ENCODE measurements around the gene CLRN2. TPM values are rescaled to one million over a fixed set of nuclear protein-coding genes. Genes with fewer than 3 reads are reported as not detected.

The CLRN2 gene
- total RNA-seq, 4 donors from 2014 or later, result not detected

- H3K27me3 ChIP-seq, result no peaks in the 10 kb centered on the region
- H3K9me3 ChIP-seq, result no peaks in the 10 kb centered on the region
- no peak overlapping the region for H3K27ac ChIP-seq
- ATAC-seq (no peak), DNase-seq (no peak)
- no peak overlapping the region for H3K4me3 ChIP-seq
- in situ Hi-C loops (cut with MboI; ENCODE audit: low sequenced_read_pairs in 4 of 4), result no loop called here
- TF ChIP-seq POLR2A (IDR thresholded peaks at IDR 0.05) (no peak), CTCF (IDR thresholded peaks at IDR 0.05 in 4 of 5, conservative IDR thresholded peaks at IDR 0.05 in 1 of 5) (no peak)
- H3K4me1 ChIP-seq, result peaks cover 7% of the 10 kb centered on the region in 2 donors
- H3K36me3 ChIP-seq, result peaks cover 0 to 36% of the 10 kb centered on the region in 2 donors
- intact Hi-C loops (cut with DNase I; ENCODE audit: low total_unique reads), result no loop called here
Observed at GRCh38 chr4:17492058-17492741, 22.8 kb upstream of the CLRN2 start.

- TF ChIP-seq CTCF (IDR thresholded peaks at IDR 0.05 in 4 of 5, conservative IDR thresholded peaks at IDR 0.05 in 1 of 5) (no peak), POLR2A (IDR thresholded peaks at IDR 0.05) (no peak)
- no peak overlapping the region for H3K27ac ChIP-seq
- intact Hi-C loops (cut with DNase I; ENCODE audit: low total_unique reads), result no loop called here
- no peaks in the 10 kb centered on the region for H3K27me3 ChIP-seq
- H3K9me3 ChIP-seq, result no peaks in the 10 kb centered on the region
- peaks cover 7% of the 10 kb centered on the region in 2 donors for H3K4me1 ChIP-seq
- H3K4me3 ChIP-seq, result no peak overlapping the region
- peaks cover 0 to 37% of the 10 kb centered on the region in 2 donors for H3K36me3 ChIP-seq
- ATAC-seq (no peak), DNase-seq (no peak)
- in situ Hi-C loops (cut with MboI; ENCODE audit: low sequenced_read_pairs in 4 of 4), result no loop called here
Observed at GRCh38 chr4:17492876-17493275, 22.1 kb upstream of the CLRN2 start.

GRCh38 chr4:17493619-17494018 is 21.3 kb upstream of the CLRN2 start:
- in situ Hi-C loops (cut with MboI; ENCODE audit: low sequenced_read_pairs in 4 of 4), result no loop called here
- peaks cover 0 to 35% of the 10 kb centered on the region in 2 donors for H3K36me3 ChIP-seq
- H3K4me3 ChIP-seq, result no peak overlapping the region
- TF ChIP-seq CTCF (IDR thresholded peaks at IDR 0.05 in 4 of 5, conservative IDR thresholded peaks at IDR 0.05 in 1 of 5) (no peak), POLR2A (IDR thresholded peaks at IDR 0.05) (no peak)
- no peaks in the 10 kb centered on the region for H3K27me3 ChIP-seq
- no peaks in the 10 kb centered on the region for H3K9me3 ChIP-seq
- peaks cover 7% of the 10 kb centered on the region in 2 donors for H3K4me1 ChIP-seq
- intact Hi-C loops (cut with DNase I; ENCODE audit: low total_unique reads), result no loop called here
- DNase-seq, result no peak
- no peak for ATAC-seq
- H3K27ac ChIP-seq, result no peak overlapping the region

GRCh38 chr4:17494258-17495190 is 20.4 kb upstream of the CLRN2 start:
- peaks cover 7% of the 10 kb centered on the region in 2 donors for H3K4me1 ChIP-seq
- no peak overlapping the region for H3K4me3 ChIP-seq
- TF ChIP-seq CTCF (IDR thresholded peaks at IDR 0.05 in 4 of 5, conservative IDR thresholded peaks at IDR 0.05 in 1 of 5), result no peak
- no peak for TF ChIP-seq POLR2A (IDR thresholded peaks at IDR 0.05)

More at GRCh38 chr4:17494258-17495190, 20.4 kb upstream of the CLRN2 start:
- no peaks in the 10 kb centered on the region for H3K27me3 ChIP-seq
- intact Hi-C loops (cut with DNase I; ENCODE audit: low total_unique reads), result no loop called here
- in situ Hi-C loops (cut with MboI; ENCODE audit: low sequenced_read_pairs in 4 of 4), result no loop called here
- H3K36me3 ChIP-seq, result peaks cover 0 to 34% of the 10 kb centered on the region in 2 donors
- H3K27ac ChIP-seq, result no peak overlapping the region
- DNase-seq, result no peak
- H3K9me3 ChIP-seq, result no peaks in the 10 kb centered on the region
- no peak for ATAC-seq

Data from gastrocnemius medialis (tissue), 4 donors.